Mucosa of descending colon (tissue), 3 donors: ENCODE results near the gene RAB9A. TPM values are rescaled to one million over a fixed set of nuclear protein-coding genes. Genes with fewer than 3 reads are reported as not detected.
A peak's percentile ranks its signal among the peaks of the same experiment; 100 is the strongest.
"Not testable (repeated sequence)": the region's sequence is repeated elsewhere in the genome, so short reads cannot be mapped to it uniquely, and the experiment has no call there.

Experiments used
- ATAC-seq: fragments of 200-7000 bp; cut with Tn5 transposase; one replicate; pipeline ENCODE4 v1.9.1; 2020; ENCODE audit warnings: mild to moderate bottlenecking, moderate library complexity
- DNase-seq, 3 donors: peaks; one replicate each; pipeline ENCODE4 v3.0.0-alpha.2; 2020
- H3K36me3 ChIP-seq: fragments of 200-600 bp; one replicate; pipeline ENCODE4 v1.8.0; 2021; ENCODE audit warnings: low read depth, mild to moderate bottlenecking
- H3K4me1 ChIP-seq: fragments of 200-600 bp; one replicate; pipeline ENCODE4 v1.8.0; 2021; ENCODE audit warnings: low read depth, mild to moderate bottlenecking
- H3K4me3 ChIP-seq: fragments of 200-600 bp; one replicate; pipeline ENCODE4 v1.8.0; 2021; ENCODE audit warnings: mild to moderate bottlenecking
- H3K9me3 ChIP-seq: fragments of 200-600 bp; one replicate; pipeline ENCODE4 v1.8.0; 2021; ENCODE audit warnings: mild to moderate bottlenecking
- intact Hi-C, 2 donors: fragments of 100-400 bp; cut with DNase I in 1 of 2; cut with micrococcal nuclease in 1 of 2; formaldehyde crosslinking; loops; one replicate each; pipeline versions ENCODE4 v1.11.0 to v1.11.1; 2022; cut with DNase I, micrococcal nuclease
- total RNA-seq, 3 donors: library from RNA; stranded (reverse); fragmentation: NEBNext Ultra II Directional in 2 of 3; extraction: Animal tissue kit (Norgen Biotek cat#: 25700) in 2 of 3; gene quantifications; one replicate each; pipeline versions ENCODE4 v1.2.1 to v1.2.4, GENCODE V29; 2021 to 2023
- TF ChIP-seq, protein P1 (sequence below): fragments of 200-600 bp; IDR thresholded peaks from one replicate; pipeline ENCODE4 v1.8.0; 2022; ENCODE audit warnings: antibody characterized with exemption, mild to moderate bottlenecking
- donor health status: DM: no; HTN: no; CAD: no; lungs with moderate emphysema.
- donor health status: DM: no; HTN: no; CAD: no.
- donor health status: DM: no; HTN: yes; CAD: no.

The RAB9A gene
- total RNA-seq, 3 donors from 2014 or later, result 38.1 to 49.5 (median 40.8) TPM

DNA sequence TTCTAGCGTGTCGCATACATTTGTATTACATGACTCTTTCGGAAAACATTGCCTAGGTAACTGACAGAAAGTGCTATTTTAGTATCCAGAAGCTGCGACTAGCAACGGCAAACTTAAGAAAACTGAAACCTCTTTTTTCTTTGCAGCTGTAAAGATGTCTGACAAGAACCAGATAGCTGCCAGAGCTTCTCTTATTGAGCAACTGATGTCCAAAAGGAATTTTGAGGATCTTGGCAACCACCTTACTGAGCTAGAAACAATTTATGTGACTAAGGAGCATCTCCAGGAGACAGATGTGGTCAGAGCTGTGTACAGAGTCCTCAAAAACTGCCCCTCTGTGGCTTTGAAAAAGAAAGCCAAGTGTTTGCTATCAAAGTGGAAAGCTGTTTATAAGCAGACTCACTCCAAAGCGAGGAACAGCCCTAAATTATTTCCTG is 26.6 kb upstream of the RAB9A start:
- intact Hi-C loops, result loop anchor here in 1 of 2 donors (5.0 kb wide), 1 partner anchor 370 kb away; no protein-coding TSS in a partner anchor
- Histone ChIP-seq H3K4me3 (no peak overlapping the region), H3K4me1 (no peaks in the 10 kb centered on the region), H3K36me3 (no peaks in the 10 kb centered on the region), H3K9me3 (no peaks in the 10 kb centered on the region)
- ATAC-seq (peak; percentile 34), DNase-seq (no peak)
- TF ChIP-seq, protein P1, sequence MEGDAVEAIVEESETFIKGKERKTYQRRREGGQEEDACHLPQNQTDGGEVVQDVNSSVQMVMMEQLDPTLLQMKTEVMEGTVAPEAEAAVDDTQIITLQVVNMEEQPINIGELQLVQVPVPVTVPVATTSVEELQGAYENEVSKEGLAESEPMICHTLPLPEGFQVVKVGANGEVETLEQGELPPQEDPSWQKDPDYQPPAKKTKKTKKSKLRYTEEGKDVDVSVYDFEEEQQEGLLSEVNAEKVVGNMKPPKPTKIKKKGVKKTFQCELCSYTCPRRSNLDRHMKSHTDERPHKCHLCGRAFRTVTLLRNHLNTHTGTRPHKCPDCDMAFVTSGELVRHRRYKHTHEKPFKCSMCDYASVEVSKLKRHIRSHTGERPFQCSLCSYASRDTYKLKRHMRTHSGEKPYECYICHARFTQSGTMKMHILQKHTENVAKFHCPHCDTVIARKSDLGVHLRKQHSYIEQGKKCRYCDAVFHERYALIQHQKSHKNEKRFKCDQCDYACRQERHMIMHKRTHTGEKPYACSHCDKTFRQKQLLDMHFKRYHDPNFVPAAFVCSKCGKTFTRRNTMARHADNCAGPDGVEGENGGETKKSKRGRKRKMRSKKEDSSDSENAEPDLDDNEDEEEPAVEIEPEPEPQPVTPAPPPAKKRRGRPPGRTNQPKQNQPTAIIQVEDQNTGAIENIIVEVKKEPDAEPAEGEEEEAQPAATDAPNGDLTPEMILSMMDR, result no peak

DNA sequence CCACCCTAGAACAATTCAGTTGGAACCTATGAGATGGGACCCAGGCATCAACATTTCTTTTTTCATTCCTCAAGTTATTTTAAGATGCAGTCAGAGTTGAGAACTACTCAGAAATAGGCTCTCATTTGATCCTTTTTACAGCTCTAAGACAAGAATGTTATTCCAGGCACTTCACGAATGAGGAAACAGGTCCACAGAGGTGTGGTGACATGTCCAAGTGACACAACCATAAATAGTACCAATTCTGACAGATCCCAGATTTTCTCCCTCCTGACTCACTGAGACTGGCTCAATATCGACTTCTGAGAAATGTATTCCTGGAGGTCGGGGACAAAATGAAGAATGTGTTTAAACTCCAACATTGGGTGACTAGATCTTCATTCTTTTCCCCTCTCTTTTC is 24.9 kb upstream of the RAB9A start:
- Histone ChIP-seq H3K4me3 (no peak overlapping the region), H3K36me3 (no peaks in the 10 kb centered on the region), H3K9me3 (no peaks in the 10 kb centered on the region), H3K4me1 (no peaks in the 10 kb centered on the region)
- TF ChIP-seq, protein P1, result no peak
- ATAC-seq (peak; percentile 48), DNase-seq (no peak)
- intact Hi-C loops, result loop anchor here in 1 of 2 donors (5.0 kb wide), 1 partner anchor 368 kb away; no protein-coding TSS in a partner anchor

DNA sequence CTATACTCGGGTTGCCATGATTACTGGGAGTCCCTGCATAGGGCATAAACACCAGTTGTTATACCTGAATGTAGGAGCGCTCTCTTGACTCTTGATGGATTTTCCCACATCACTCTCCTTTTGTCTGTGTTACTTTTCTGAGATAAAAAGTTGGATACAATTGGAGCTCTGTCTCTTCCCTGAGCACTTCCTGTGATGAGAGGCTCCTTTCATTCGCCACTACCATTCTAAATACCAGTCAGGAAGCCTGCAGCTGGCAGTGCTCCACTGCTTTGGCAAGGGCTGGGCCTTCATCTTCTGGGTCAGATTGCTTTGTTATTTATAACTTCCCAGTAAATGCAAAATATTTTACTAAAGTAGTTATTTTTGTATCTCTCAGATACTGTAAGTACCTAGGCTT is 22.1 kb upstream of the RAB9A start:
- DNase-seq (no peak), ATAC-seq (no peak)
- peaks cover 5% of the 10 kb centered on the region for H3K4me1 ChIP-seq
- H3K4me3 ChIP-seq, result no peak overlapping the region
- TF ChIP-seq, protein P1, result no peak
- intact Hi-C loops, result no loop called here
- H3K9me3 ChIP-seq, result no peaks in the 10 kb centered on the region
- no peaks in the 10 kb centered on the region for H3K36me3 ChIP-seq

DNA sequence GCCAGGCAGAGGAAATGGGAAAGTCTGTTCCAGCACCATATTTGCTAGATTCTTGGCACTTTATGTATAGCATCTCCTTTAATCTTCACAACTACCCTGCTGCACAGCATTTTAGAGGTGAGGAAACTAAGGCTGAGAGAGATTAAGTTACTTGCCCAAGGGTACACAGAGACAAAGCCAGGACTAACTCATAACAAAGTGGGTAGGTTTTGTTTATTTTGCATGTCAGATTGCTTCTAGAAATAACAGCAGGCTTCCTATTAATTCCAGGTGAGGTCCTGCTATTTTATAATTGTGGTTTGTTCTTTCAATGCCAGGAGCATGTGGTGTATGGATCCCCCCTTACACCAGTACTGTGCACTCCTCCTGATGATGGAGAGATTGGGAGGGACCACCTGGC is 21.0 kb upstream of the RAB9A start:
- Histone ChIP-seq H3K4me3 (no peak overlapping the region), H3K9me3 (no peaks in the 10 kb centered on the region), H3K36me3 (no peaks in the 10 kb centered on the region), H3K4me1 (peaks cover 5% of the 10 kb centered on the region)
- TF ChIP-seq, protein P1, result no peak
- DNase-seq (no peak), ATAC-seq (no peak)
- intact Hi-C loops, result no loop called here

DNA sequence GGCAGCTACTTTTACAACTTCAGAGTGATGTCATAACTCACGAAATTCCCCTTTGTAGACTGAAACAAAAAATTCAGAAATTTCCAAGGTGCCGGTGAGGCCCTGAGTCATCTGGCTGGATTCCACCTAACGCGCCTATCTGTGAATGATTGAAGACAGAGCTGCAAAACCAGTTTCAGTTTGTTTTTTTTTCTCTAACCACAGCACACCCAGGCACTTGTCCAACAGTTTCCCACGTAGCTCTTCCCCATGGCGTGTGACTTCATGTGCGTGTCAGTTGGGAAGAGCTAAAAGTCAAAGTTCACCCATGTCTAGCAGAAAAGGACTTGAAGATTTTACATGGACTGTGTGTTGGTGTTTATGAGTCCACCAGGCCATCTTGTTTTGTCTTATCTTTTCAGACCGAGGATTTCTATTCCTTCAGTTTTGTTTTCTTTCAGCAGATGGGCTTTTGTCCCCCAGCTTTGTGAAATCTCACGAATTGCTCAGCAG is 19.6 kb upstream of the RAB9A start:
- Histone ChIP-seq H3K9me3 (no peaks in the 10 kb centered on the region), H3K4me1 (peaks cover 5% of the 10 kb centered on the region), H3K4me3 (no peak overlapping the region), H3K36me3 (no peaks in the 10 kb centered on the region)
- ATAC-seq (peak; percentile 97), DNase-seq (peak; percentile 48 to 85 (median 61))
- intact Hi-C loops, result no loop called here
- TF ChIP-seq, protein P1, result no peak

DNA sequence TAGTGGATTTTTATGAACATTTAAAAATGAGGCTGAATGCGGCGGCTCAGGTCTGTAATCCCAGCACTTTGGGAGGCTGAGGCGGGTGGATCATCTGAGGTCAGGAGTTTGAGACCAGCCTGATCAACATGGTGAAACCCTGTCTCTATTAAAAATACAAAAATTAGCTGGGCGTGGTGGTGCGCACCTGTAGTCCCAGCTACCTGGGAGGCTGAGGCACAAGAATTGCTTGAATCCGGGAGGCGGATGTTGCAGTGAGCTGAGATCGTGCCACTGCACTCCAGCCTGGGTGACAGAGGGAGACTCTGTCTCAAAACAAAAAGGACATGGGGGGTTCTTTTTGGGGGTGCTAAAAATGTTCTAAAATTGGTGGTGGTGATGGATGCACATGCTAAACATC is 19.2 kb upstream of the RAB9A start:
- intact Hi-C loops, ATAC-seq: not testable (repeated sequence)

More for the DNA sequence above, 19.2 kb upstream of the RAB9A start:
- H3K36me3 ChIP-seq, H3K4me1 ChIP-seq, H3K9me3 ChIP-seq, H3K4me3 ChIP-seq, DNase-seq: not testable (repeated sequence)
